NT2/D1 (cell line): ENCODE results near the gene SEMA3B.

Source experiments
- SUZ12 ChIP-seq: IDR thresholded peaks from 2 replicates; pipeline ENCODE4 v1.6.1; 2011; ENCODE audit not compliant: insufficient read length, insufficient read depth; ENCODE audit errors: extremely low read depth
- YY1 ChIP-seq: IDR thresholded peaks from 2 replicates; pipeline ENCODE4 v1.6.1; 2011; ENCODE audit not compliant: insufficient read length, insufficient read depth
- ZNF274 ChIP-seq: IDR thresholded peaks from 2 replicates; pipeline ENCODE4 v1.6.1; 2011; ENCODE audit warnings: mild to moderate bottlenecking, low read depth, low read length

DNA sequence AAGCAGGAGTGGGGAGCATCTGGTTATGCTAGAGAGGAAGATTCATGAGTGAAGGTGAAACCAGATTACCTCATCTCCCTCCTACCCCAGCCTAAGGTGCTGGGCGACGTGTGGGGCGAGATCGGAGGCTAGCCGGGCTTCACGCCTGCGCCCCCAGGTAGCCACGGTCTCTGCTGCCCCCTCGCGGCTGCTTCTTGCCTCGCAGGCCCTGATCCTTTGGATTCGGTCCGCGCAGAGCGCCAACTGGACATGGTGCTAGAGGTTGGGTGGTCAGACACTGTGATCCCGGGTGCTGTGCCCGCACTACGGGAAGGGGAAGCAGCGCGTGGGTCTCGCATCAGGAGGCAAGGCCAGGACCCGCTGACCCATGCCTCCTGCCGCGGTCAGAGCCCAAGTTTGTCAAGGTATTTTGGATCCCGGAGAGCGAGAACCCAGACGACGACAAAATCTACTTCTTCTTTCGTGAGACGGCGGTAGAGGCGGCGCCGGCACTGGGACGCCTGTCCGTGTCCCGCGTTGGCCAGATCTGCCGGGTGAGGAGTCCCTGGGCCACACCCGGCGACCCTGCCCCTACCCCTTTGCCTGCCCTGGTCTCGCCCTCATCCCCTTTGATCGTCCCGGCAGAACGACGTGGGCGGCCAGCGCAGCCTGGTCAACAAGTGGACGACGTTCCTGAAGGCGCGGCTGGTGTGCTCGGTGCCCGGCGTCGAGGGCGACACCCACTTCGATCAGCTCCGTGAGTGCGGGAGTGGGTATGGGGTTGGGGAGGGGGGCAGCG, 4.2 kb downstream of the SEMA3B start:
- TF ChIP-seq SUZ12 (no peak), YY1 (no peak), ZNF274 (no peak)
